ENCODE results near the gene BPIFB3. TPM values are rescaled to one million over a fixed set of nuclear protein-coding genes. Genes with fewer than 3 reads are reported as not detected.

Gene BPIFB3
- total and polyA plus RNA-seq, 9 of the 15 experiments (the other 6 are each of a cell fraction or from before 2014, with no cell fraction given) = not detected

DNA sequence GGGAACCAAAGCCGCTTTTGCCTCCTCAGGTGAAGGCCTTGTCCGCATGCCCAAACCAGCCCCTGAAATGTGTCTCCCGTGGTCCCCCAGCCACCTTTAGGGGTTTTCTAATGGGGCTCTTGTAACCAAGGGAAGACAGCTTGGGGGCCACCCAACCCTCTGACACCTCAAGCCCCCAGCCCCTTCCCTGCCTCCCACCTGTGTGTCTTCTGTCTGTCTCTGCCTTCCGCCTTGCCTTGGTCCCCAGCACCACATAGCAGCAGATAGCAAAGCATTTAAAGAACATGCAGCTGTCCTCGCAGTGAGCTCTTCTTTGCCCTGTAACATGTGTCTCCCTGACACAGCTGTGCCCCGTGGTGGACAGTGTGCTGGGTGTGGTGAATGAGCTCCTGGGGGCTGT lies 9.6 kb downstream of the BPIFB3 start:
- POLR2A ChIA-PET = interaction anchor here (0.6 kb wide), 1 partner anchor 9 kb away, joined by 3 read pairs; no protein-coding TSS in a partner anchor
- Histone ChIP-seq H3K27ac (ENCODE audit: extremely low read depth, low read depth, low read length) (no peak overlapping the region), H3K4me1 (replicated peaks in 1 of 2; ENCODE audit: control insufficient read depth in 2 of 2, insufficient read depth in 2 of 2, low read length in 2 of 2) (peaks cover 0 to 6% of the 10 kb centered on the region in 2 experiments; a peak in 1 of 5 replicates), H3K36me3 (ENCODE audit: control insufficient read depth, insufficient read depth, low read length) (no peaks in the 10 kb centered on the region), H3K4me3 (no peak overlapping the region), H3K9ac (ENCODE audit: insufficient read depth in 1 of 2, low read depth in 2 of 2, low read length in 2 of 2) (no peak overlapping the region), H3K79me2 (ENCODE audit: control insufficient read depth, insufficient read depth, low read length) (no peaks in the 10 kb centered on the region), H3K4me2 (ENCODE audit: insufficient read depth, low read length) (no peak overlapping the region), H3K9me3 (replicated peaks; ENCODE audit: control insufficient read depth, insufficient read depth, low read depth, low read length) (no peaks in the 10 kb centered on the region), H3K9me1 (ENCODE audit: control insufficient read depth, insufficient read depth, low read length) (no peaks in the 10 kb centered on the region), H4K20me1 (replicated peaks; ENCODE audit: control insufficient read depth, insufficient read depth, low read length) (peaks cover 13% of the 10 kb centered on the region; the same call in 1 of the 2 replicates), H2AFZ (ENCODE audit: low read depth, low read length) (no peak overlapping the region), H3K27me3 (ENCODE audit: control insufficient read depth in 2 of 2, insufficient read depth in 2 of 2, low read length in 2 of 2) (peaks cover 15 to 72% of the 10 kb centered on the region in 2 experiments; a peak in 4 of 5 replicates)
- WGBS (ENCODE audit: insufficient coverage, low coverage, missing lambda C conversion rate) = 6% methylated on average over 6 of the region's 6 CpGs
- no TSS peak for BruUV-seq (replicated peaks)
- no peak for FAIRE-seq
- in situ Hi-C loops (cut with MboI) (no loop called here), intact Hi-C loops (cut with micrococcal nuclease) (no loop called here)
- CTCF ChIA-PET (ENCODE audit: low intra/inter-chr PET ratio) = no interaction called here
- ATAC-seq = no peak
- DNase-seq (ENCODE audit: extremely low read depth in 1 of 4, low spot score in 3 of 4) = no peak
- TF ChIP-seq, protein P1, sequence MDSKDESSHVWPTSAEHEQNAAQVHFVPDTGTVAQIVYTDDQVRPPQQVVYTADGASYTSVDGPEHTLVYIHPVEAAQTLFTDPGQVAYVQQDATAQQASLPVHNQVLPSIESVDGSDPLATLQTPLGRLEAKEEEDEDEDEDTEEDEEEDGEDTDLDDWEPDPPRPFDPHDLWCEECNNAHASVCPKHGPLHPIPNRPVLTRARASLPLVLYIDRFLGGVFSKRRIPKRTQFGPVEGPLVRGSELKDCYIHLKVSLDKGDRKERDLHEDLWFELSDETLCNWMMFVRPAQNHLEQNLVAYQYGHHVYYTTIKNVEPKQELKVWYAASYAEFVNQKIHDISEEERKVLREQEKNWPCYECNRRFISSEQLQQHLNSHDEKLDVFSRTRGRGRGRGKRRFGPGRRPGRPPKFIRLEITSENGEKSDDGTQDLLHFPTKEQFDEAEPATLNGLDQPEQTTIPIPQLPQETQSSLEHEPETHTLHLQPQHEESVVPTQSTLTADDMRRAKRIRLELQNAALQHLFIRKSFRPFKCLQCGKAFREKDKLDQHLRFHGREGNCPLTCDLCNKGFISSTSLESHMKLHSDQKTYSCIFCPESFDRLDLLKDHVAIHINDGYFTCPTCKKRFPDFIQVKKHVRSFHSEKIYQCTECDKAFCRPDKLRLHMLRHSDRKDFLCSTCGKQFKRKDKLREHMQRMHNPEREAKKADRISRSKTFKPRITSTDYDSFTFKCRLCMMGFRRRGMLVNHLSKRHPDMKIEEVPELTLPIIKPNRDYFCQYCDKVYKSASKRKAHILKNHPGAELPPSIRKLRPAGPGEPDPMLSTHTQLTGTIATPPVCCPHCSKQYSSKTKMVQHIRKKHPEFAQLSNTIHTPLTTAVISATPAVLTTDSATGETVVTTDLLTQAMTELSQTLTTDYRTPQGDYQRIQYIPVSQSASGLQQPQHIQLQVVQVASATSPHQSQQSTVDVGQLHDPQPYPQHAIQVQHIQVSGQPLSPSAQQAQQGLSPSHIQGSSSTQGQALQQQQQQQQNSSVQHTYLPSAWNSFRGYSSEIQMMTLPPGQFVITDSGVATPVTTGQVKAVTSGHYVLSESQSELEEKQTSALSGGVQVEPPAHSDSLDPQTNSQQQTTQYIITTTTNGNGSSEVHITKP (IDR thresholded peaks at IDR 0.05; ENCODE audit: partially characterized antibody) = no peak
- TF ChIP-seq MCM7 (IDR thresholded peaks at IDR 0.05) = no peak
- TF ChIP-seq NELFE (IDR thresholded peaks at IDR 0.05; ENCODE audit: insufficient read depth, insufficient read length) = no peak
- no peak for TF ChIP-seq ZNF511 (CRISPR knock-in tag; IDR thresholded peaks at IDR 0.05)
- TF ChIP-seq, protein P2, sequence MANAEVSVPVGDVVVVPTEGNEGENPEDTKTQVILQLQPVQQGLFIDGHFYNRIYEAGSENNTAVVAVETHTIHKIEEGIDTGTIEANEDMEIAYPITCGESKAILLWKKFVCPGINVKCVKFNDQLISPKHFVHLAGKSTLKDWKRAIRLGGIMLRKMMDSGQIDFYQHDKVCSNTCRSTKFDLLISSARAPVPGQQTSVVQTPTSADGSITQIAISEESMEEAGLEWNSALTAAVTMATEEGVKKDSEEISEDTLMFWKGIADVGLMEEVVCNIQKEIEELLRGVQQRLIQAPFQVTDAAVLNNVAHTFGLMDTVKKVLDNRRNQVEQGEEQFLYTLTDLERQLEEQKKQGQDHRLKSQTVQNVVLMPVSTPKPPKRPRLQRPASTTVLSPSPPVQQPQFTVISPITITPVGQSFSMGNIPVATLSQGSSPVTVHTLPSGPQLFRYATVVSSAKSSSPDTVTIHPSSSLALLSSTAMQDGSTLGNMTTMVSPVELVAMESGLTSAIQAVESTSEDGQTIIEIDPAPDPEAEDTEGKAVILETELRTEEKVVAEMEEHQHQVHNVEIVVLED (CRISPR knock-in tag; IDR thresholded peaks at IDR 0.05) = no peak
- no peak for TF ChIP-seq PHB (CRISPR knock-in tag; IDR thresholded peaks at IDR 0.05)
- no peak for TF ChIP-seq NBN (IDR thresholded peaks at IDR 0.05; ENCODE audit: low read depth)
- TF ChIP-seq ZBTB26 (CRISPR knock-in tag; IDR thresholded peaks at IDR 0.05) = no peak
- no peak for TF ChIP-seq ZNF184 (CRISPR knock-in tag; IDR thresholded peaks at IDR 0.05)
- no peak for TF ChIP-seq PREB (CRISPR knock-in tag; IDR thresholded peaks at IDR 0.05)
- no peak for TF ChIP-seq ESRRB (CRISPR knock-in tag; IDR thresholded peaks at IDR 0.05; ENCODE audit: borderline replicate concordance)
- no peak for TF ChIP-seq NONO (IDR thresholded peaks at IDR 0.05; ENCODE audit: low read depth in 2 of 2, low read length in 1 of 2)
- no peak for TF ChIP-seq RAD21 (CRISPR knock-in tag; conservative IDR thresholded peaks at IDR 0.05 in 1 of 2, IDR thresholded peaks at IDR 0.05 in 1 of 2)
- TF ChIP-seq EHMT2 (IDR thresholded peaks at IDR 0.05) = no peak
- no peak for TF ChIP-seq ZNF165 (CRISPR knock-in tag; IDR thresholded peaks at IDR 0.05; ENCODE audit: borderline replicate concordance)
